HepG2 (cell line): Measurements from ENCODE around the gene STK40. TPM values are rescaled to one million over a fixed set of nuclear protein-coding genes. Genes with fewer than 3 reads are reported as not detected.

ENCODE experiments used
- ATAC-seq: fragments of 200-7000 bp; cut with Tn5 transposase; 3 replicates; pipeline ENCODE4 v1.9.1; 2020; ENCODE audit warnings: mild to moderate bottlenecking, moderate library complexity
- BruUV-seq: library from RNA; stranded (reverse); fragments of 400-500 nt; replicated peaks from 2 replicates; lab custom pipeline; 2021; lab: Mats Ljungman, UMichigan
- CTCF ChIA-PET: fragments of 300-600 bp; formaldehyde crosslinking; extraction: SDS; loops from one replicate; lab custom pipeline; 2021; ENCODE audit warnings: low total read pairs, inconsistent platforms, low intra/inter-chr PET ratio; lab: Yijun Ruan, JAX
- POLR2A ChIA-PET: fragments of 350-600 bp; sonication (Branson Sonifier 250); formaldehyde crosslinking; loops from one replicate; lab custom pipeline; 2020; ENCODE audit warnings: antibody characterized with exemption, inconsistent platforms; lab: Yijun Ruan, JAX
- DNase-seq: peaks from one replicate; pipeline ENCODE4 v3.0.0-alpha.2; 2015; ENCODE audit warnings: low spot score
- FAIRE-seq: peaks from 3 replicates; lab custom pipeline; 2011; peaks lifted over from hg19 to GRCh38; lab: Jason Lieb, UNC
- H2AFZ ChIP-seq: one replicate; pipeline ENCODE4 v1.6.1; 2011; ENCODE audit warnings: low read length, inconsistent platforms
- H3K27ac ChIP-seq: fragments of 300-600 bp; 3 replicates; pipeline ENCODE4 v1.8.0; 2011; ENCODE audit warnings: mixed run types, mild to moderate bottlenecking, mixed read lengths, low read length, inconsistent platforms; ENCODE audit not compliant: insufficient read depth; ENCODE audit errors: extremely low read length
- H3K27me3 ChIP-seq, 2 experiments: fragments of 200-600 bp in 1 of 2; 2 replicates in 1 of 2; 3 replicates in 1 of 2; pipeline versions ENCODE4 v1.6.0 to v1.8.0; 2011; ENCODE audit warnings: low read length in 2 of 2, mild to moderate bottlenecking in 2 of 2, moderate library complexity in 2 of 2, inconsistent platforms in 1 of 2; ENCODE audit not compliant: insufficient read depth in 2 of 2, control insufficient read depth in 1 of 2
- H3K36me3 ChIP-seq, 2 experiments: fragments of 200-600 bp in 1 of 2; replicated peaks in 1 of 2; 2 replicates in 1 of 2; 3 replicates in 1 of 2; pipeline versions ENCODE4 v1.5.1 to v1.8.0; 2011; ENCODE audit warnings: low read length in 2 of 2, inconsistent platforms in 1 of 2; ENCODE audit not compliant: insufficient read depth in 2 of 2, control insufficient read depth in 1 of 2
- H3K4me1 ChIP-seq: 2 replicates; pipeline ENCODE4 v1.5.1; 2012; ENCODE audit warnings: low read length, inconsistent platforms; ENCODE audit not compliant: insufficient read depth
- H3K4me2 ChIP-seq: 2 replicates; pipeline ENCODE4 v1.6.0; 2011; ENCODE audit warnings: low read depth, low read length, inconsistent platforms
- H3K4me3 ChIP-seq, 3 experiments: fragments of 200-600 bp in 1 of 3; sonication (generic), shearing (Covaris generic) in 1 of 3; replicated peaks in 1 of 3; 2 replicates each; pipeline ENCODE4 v1.5.1; 2011 to 2016; ENCODE audit warnings: low read length in 3 of 3, inconsistent platforms in 2 of 3, low read depth in 2 of 3, mild to moderate bottlenecking in 2 of 3, control low read depth in 1 of 3, mixed read lengths in 1 of 3; ENCODE audit not compliant: insufficient read depth in 1 of 3
- H3K79me2 ChIP-seq: one replicate; pipeline ENCODE4 v1.6.1; 2011; ENCODE audit warnings: low read length, inconsistent platforms; ENCODE audit not compliant: insufficient read depth
- H3K9ac ChIP-seq: 2 replicates; pipeline ENCODE4 v1.6.0; 2011; ENCODE audit warnings: mild to moderate bottlenecking, low read depth, low read length, inconsistent platforms; ENCODE audit not compliant: insufficient read depth
- H3K9me3 ChIP-seq: 2 replicates; pipeline ENCODE4 v1.5.1; 2012; ENCODE audit warnings: mild to moderate bottlenecking, low read length
- H4K20me1 ChIP-seq: 2 replicates; pipeline ENCODE4 v1.6.0; 2011; ENCODE audit warnings: inconsistent platforms, mild to moderate bottlenecking, low read length, moderate library complexity; ENCODE audit not compliant: insufficient read depth
- HNF1A ChIP-seq, 2 experiments: sonication (generic) in 1 of 2; formaldehyde crosslinking in 1 of 2; IDR thresholded peaks; 2 replicates each; pipeline versions ENCODE4 v1.4.0 to v1.6.1; 2016 to 2020; ENCODE audit warnings: borderline replicate concordance in 1 of 2, low read depth in 1 of 2, mild to moderate bottlenecking in 1 of 2, missing genetic modification reagents in 1 of 2
- SRSF4 ChIP-seq: fragments of 200-400 bp; formaldehyde crosslinking; IDR thresholded peaks from one replicate; pipeline ENCODE4 v1.6.1; 2018; ENCODE audit warnings: mild to moderate bottlenecking, low read depth, low read length, moderate library complexity; ENCODE audit not compliant: poor library complexity, severe bottlenecking
- ZBTB10 ChIP-seq: sonication (generic); formaldehyde crosslinking; IDR thresholded peaks from 2 replicates; pipeline ENCODE4 v1.4.0; 2020; ENCODE audit warnings: missing genetic modification reagents, borderline replicate concordance
- ZNF234 ChIP-seq: sonication (generic); formaldehyde crosslinking; conservative IDR thresholded peaks from 2 replicates; pipeline ENCODE4 v1.5.1; 2020; ENCODE audit warnings: mild to moderate bottlenecking, missing genetic modification reagents
- WGBS: methylation state at CpG from one replicate; pipeline ENCODE4 v1.1.6; 2017; ENCODE audit warnings: low lambda C conversion rate; 5-methylcytosine and 5-hydroxymethylcytosine counted together
- in situ Hi-C: cut with HindIII; loops from 2 replicates; pipeline ENCODE4 v1.10.0; 2017; ENCODE audit warnings: low pct_unique_long_range_greater_than_20kb; ENCODE audit not compliant: extremely low pct_ligation_motif_present
- intact Hi-C: fragments of 100-400 bp; cut with micrococcal nuclease; formaldehyde crosslinking; loops from one replicate; pipeline ENCODE4 v1.10.0; 2022; ENCODE audit not compliant: unreplicated experiment
- polyA plus RNA-seq, 8 experiments: library from polyadenylated mRNA; depleted of rRNA in 3 of 8; stranded (reverse) in 7 of 8; unstranded in 1 of 8; fragments of >200 nt; fragmentation: Illumina TruSeq in 4 of 8; extraction: Trizol in 4 of 8; gene quantifications; 2 replicates each; pipeline versions ENCODE4 v1.2.1 to v1.2.3, GENCODE V29; 2011 to 2016; ENCODE audit warnings: low read depth in 4 of 8, missing spikeins in 1 of 8, mixed read lengths in 1 of 8; ENCODE audit not compliant: insufficient read depth in 1 of 8
- total RNA-seq, 5 experiments: library from RNA; depleted of rRNA; stranded (reverse); fragments of >200 nt; fragmentation: Illumina TruSeq; extraction: Trizol; gene quantifications; 2 replicates each; pipeline ENCODE4 v1.2.3, GENCODE V29; 2016; ENCODE audit warnings: low read depth in 1 of 5

Gene STK40
- total and polyA plus RNA-seq, 2 of the 13 experiments (the other 11 are each of a cell fraction or from before 2014, with no cell fraction given) = 33.8 to 35.1 TPM

- Histone ChIP-seq H3K27ac (no peak overlapping the region), H3K4me2 (no peak overlapping the region), H3K79me2 (no peaks in the 10 kb centered on the region), H3K36me3 (no peaks in the 10 kb centered on the region), H3K9ac (no peak overlapping the region), H4K20me1 (no peaks in the 10 kb centered on the region), H3K4me3 (no peak overlapping the region), H3K9me3 (no peaks in the 10 kb centered on the region), H3K27me3 (peaks cover 0 to 11% of the 10 kb centered on the region in 2 experiments; a peak in 3 of 5 replicates), H2AFZ (no peak overlapping the region), H3K4me1 (peaks cover 66% of the 10 kb centered on the region)
- no peak for TF ChIP-seq ZBTB10 (CRISPR knock-in tag)
- no peak for TF ChIP-seq SRSF4
- TF ChIP-seq HNF1A (IDR thresholded peaks at IDR 0.05; ENCODE audit: low read depth) = no peak
- no peak for TF ChIP-seq HNF1A (CRISPR knock-in tag; IDR thresholded peaks at IDR 0.05; ENCODE audit: borderline replicate concordance)
- TF ChIP-seq ZNF234 (CRISPR knock-in tag) = no peak
- ATAC-seq (no peak), FAIRE-seq (no peak), DNase-seq (no peak)
- in situ Hi-C loops = no loop called here
- BruUV-seq = no TSS peak
- WGBS = 29% methylated on average over 6 of the region's 6 CpGs
- ChIA-PET CTCF (no interaction called here), POLR2A (no interaction called here)
- intact Hi-C loops = no loop called here
Measured at GRCh38 chr1:36326499-36326898, 59.2 kb downstream of the STK40 start.
